HG03378 (cell line): ENCODE measurements around the gene CBX5.
"Not testable (repeated sequence)": the region's sequence is repeated elsewhere in the genome, so short reads cannot be mapped to it uniquely, and the experiment has no call there.

Experiments
- ATAC-seq: cut with Tn5 transposase; IDR thresholded peaks from one replicate; pipeline ENCODE4 v1.9.1; 2021; ENCODE audit warnings: mild to moderate bottlenecking, moderate library complexity; ENCODE audit not compliant: unreplicated experiment

CBX5 gene

DNA sequence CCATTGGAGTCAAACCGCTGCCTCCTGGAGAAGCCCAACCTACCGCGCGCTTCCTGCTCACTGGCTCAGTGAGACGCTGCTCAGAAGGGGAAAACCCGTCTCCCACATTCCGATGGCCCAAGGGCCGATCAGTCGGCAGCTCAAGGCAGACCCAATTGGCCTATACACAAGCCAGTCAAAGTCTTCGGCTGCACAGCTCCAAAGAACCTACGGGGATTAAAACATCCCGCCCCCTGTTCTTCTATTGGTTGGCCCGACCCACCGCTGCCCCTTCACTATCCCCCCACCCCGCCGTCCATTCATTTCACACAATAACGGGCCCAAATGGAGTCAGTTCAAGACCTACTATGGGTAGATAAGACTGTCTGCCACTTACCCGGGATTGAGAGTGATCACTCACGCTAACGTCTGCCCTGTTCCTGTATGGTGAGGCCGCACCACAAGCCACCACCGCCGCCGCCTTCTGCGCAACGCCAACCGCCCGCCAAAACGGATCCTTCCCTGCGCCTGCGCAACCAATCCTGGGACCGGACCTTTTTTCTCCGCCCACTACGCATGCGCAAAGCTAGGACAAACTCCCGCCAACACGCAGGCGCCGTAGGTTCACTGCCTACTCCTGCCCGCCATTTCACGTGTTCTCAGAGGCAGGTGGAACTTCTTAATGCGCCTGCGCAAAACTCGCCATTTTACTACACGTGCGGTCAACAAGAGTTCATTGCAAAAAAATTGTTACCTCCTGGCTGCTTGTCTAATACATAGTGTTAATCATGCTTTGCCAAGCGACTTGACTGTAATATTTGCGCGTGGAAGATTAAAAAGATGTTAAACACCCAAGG is at the start of gene CBX5:
Gene CBX5 (minus strand): TSS at position 491 of the 836 bp plus-strand sequence. CDS start 22,472 bp downstream, outside the sequence.
- peak; percentile 75 for ATAC-seq

DNA sequence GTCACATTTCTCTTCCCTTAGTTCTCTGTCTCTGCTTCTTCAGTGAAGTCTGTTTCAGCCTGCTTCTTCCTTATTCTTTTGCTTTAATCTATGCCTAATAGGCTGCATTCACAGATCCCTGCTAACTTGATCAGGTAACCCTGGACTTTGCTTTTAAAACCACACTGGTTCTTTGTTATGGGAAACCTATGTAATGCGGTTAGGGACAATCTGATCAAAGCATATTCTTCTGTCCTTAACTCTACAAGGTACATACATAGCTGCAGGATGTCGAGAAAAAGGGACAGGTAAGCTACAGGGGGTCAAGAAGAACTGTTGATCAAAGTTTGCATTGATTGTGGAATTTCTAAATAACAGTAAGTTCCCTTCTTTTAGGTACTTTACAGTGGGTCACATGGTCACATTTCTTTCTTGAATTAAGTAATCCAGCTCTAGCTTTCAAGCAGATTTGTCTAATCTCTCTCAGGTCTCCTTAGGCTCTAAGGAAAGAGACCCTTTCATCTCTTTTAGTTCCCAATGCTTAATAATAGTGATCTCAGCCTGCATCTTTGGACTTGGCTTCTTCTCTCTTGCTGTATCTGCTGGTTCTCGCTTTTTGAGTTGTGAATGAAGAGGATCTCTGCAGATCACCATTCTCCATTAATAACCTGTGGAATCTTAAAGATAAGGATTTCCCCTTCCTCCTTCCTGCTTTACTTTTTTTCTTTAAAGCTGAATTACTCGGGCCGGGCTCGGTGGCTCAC is 48.8 kb upstream of the CBX5 start:
- no peak for ATAC-seq

DNA sequence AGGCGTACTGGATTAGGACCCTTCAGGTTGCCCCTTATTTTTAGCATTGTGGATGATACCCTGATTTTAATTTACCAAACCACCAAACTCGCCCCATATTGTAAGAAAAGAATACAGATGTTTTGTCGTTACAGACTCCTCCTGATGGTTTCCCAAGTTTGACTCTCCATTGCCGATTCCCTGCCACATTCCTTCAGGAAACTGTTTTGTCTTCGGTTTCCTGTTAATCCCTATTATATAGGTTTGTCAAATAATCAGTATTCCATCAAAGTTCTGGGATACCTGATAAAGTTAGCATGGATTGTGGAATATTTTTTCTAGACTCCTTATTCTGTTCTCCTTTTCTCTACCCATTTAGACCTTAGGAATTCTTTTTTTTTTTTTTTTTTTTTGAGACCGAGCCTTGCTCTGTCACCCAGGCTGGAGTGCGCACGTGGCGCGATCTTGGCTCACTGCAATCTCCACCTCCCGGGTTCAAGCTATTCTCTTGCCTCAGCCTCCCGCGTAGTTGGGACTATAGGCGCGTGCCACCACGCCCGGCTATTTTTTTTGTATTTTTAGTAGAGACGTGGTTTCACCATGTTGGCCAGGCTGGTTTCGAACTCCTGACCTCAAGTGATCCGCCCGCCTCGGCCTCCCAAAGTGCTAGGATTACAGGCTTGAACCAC is 45.7 kb upstream of the CBX5 start:
- ATAC-seq, result not testable (repeated sequence)

- ATAC-seq, result peak; percentile 99
Observed at GRCh38 chr12:54324617-54325441, 44.9 kb upstream of the CBX5 start, which contains the start of gene COPZ1. Gene COPZ1, plus strand, starts transcription at chr12:54325131. Its CDS starts 33 bp downstream, at chr12:54325164.

- no peak for ATAC-seq
Observed at GRCh38 chr12:54321363-54321762, 41.4 kb upstream of the CBX5 start.

GRCh38 chr12:54312309-54312708 is 32.4 kb upstream of the CBX5 start:
- not testable (repeated sequence) for ATAC-seq

GRCh38 chr12:54311051-54311450 is 31.1 kb upstream of the CBX5 start:
- no peak for ATAC-seq

GRCh38 chr12:54306925-54307741 is 27.2 kb upstream of the CBX5 start:
- no peak for ATAC-seq

DNA sequence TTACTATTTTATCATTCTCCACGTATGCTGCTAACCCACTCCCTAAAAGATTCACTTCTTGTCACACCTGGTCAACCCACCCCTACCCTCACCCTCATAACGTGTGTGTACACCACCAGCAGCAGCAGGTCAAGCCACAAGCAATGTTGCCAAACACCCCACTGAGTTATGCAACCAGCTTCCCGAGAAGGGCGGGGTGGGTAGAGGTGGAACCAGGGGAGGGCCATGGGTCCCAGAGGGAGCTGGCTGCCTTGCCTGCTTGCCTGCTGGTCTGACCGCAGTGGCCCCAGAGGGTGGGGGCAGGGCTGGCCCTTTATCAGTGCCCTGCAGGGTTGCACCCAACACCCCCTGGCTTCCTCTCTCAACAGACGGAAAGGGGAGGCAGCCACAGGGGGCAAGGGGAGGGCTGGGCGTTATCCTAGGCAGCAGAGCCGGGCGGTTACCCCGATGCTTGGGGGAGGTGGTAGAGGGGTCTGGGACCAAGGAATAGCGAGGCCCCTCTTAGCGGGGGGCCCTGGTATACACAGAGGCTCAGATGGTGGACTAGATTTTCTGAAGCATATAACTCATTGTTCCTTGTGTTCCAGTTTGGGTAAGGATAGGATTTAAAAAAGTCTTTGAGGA is 24.4 kb upstream of the CBX5 start:
- ATAC-seq, result no peak

- ATAC-seq, result no peak
Observed at GRCh38 chr12:54303640-54304039, 23.7 kb upstream of the CBX5 start.

DNA sequence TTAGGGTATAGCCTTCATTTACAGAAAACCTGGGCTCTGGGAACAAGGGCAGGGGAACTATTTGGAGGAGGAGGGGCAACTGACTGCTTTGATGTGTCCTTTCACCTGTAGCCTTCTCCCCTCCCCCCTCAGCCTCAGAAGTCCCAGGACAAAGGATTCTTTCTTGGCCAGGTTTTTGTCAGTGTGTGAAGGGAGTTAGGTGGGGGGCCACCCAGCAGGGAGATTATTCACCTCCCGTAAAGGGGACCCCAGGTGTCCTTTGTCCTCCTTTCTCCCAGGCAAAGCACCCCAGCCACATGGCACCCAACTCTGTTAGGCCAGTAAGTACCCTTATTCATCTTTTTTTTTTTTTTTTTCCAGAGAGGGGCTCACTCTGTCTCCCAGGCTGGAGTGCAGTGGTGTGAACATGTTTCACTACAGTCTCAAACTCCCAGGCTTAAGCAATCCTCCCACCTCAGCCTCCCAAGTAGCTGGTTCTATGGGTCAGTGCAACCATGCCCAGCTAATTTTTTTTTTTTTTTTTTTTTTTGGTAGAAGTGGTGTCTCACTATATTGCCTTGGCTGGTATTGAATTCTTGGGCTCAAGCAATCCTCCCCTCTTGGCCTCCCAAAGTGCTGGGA is 21.6 kb upstream of the CBX5 start:
- ATAC-seq, result no peak

DNA sequence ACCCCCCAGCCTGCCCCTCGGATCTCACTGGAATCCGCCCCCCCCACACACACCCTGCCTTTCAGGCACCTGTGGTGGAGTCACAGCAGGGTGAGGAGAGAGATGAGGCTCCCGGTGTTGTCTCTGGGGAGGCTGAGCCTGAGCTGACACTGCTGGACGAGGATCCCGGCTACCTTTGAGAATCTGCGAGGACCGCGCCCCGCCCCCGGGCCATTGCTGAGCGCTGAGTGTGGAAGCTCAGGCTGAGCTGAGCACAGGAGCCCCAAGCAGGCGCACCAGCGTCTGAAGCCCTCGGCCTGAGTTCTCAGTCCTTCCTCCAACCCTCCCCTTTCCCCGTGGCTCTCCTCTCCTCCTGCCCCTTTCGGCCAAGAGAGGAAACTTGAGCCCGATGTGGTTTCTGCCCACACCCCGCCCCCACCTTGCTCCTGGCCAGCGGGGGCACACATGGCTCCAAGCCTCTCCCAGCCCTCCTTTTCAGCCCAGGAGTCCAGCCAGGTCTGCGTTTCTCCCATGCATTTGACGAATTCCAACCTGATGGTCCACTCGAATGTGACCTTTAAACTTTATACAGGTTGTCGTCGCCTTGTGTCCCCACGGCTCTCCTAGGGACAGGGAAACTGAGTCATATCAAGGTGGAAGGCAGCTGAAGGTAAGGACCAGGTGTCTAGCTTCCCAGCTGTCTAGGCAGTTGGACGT is 21.0 kb upstream of the CBX5 start, which contains the start of gene NFE2:
Gene NFE2 (minus strand): TSS at position 284 of the 696 bp plus-strand sequence. CDS start 5,767 bp downstream, outside the sequence.
- no peak for ATAC-seq

- ATAC-seq, result no peak
Observed at GRCh38 chr12:54300225-54300731, 20.4 kb upstream of the CBX5 start.

GRCh38 chr12:54299515-54300224 is 19.7 kb upstream of the CBX5 start:
- ATAC-seq, result no peak

GRCh38 chr12:54298904-54299303 is 19.0 kb upstream of the CBX5 start:
- ATAC-seq, result no peak

DNA sequence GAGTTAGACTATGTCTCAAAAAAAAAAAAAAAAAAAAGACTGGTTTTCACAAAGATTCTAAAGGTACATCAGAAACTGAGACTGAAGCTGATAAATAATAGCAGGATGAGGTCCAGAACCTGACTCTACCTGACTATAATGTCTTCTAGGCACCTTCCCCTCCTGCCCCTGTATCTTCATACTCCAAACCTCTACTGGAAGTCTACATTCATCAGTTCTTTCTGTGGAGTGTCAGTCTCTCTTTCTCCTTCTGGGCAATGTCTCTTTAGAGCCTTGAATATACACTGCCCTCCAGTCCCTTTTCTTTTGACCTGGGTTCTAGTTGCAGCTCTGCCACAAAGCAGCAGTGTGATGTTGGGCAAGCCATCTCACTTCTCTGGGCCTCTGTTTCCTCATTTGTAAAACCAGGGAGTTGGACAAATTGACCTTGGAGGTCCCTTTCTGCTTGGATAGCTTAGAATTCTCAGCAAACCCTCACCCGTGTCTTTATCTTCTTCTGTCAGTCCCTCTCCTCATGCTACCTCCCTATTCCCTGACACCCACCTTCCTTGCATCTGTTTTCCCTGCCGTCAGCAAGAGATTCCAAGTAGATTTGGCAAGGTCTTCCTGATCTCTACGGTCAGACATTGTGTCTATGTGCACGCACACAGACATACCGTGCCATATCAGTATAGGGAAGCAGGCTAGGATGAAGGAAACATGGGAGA is 16.6 kb upstream of the CBX5 start:
- no peak for ATAC-seq
